K562 (cell line): ENCODE data around the gene TSHR. TPM values are rescaled to one million over a fixed set of nuclear protein-coding genes. Genes with fewer than 3 reads are reported as not detected.

Experiments used
- ATAC-seq: fragments of 200-7000 bp; cut with Tn5 transposase; 3 replicates; pipeline ENCODE4 v1.9.1; 2020; ENCODE audit warnings: moderate library complexity
- BruUV-seq: library from RNA; stranded (reverse); fragments of 400-500 nt; replicated peaks from 2 replicates; lab custom pipeline; 2021; lab: Mats Ljungman, UMichigan
- CTCF ChIA-PET: fragments of 300-600 bp; formaldehyde crosslinking; extraction: SDS; loops from one replicate; lab custom pipeline; 2021; ENCODE audit warnings: low intra/inter-chr PET ratio; lab: Yijun Ruan, JAX
- POLR2A ChIA-PET: fragments of 300-600, 350-650 bp; sonication (Branson Sonifier 250); formaldehyde crosslinking; extraction: SDS; loops from one replicate; lab custom pipeline; 2021; ENCODE audit warnings: antibody characterized with exemption, inconsistent platforms; lab: Yijun Ruan, JAX
- DNase-seq, 4 experiments: peaks; one replicate each; pipeline versions ENCODE4 v3.0.0 to v3.0.0-alpha.2; 2011 to 2018; ENCODE audit warnings: low spot score in 3 of 4, mixed read lengths in 3 of 4; ENCODE audit errors: extremely low read depth in 1 of 4
- FAIRE-seq: peaks from 2 replicates; lab custom pipeline; 2011; peaks lifted over from hg19 to GRCh38; lab: Jason Lieb, UNC
- H2AFZ ChIP-seq: 2 replicates; pipeline ENCODE4 v1.6.0; 2011; ENCODE audit warnings: low read depth, low read length, control low read depth, inconsistent platforms
- H3K27ac ChIP-seq: fragments of 200-600 bp; 3 replicates; pipeline ENCODE4 v1.8.0; 2011; ENCODE audit warnings: low read depth, mild to moderate bottlenecking, control low read depth, inconsistent platforms, low read length, moderate library complexity, mixed read lengths; ENCODE audit errors: extremely low read depth
- H3K27me3 ChIP-seq, 2 experiments: fragments of 300-600 bp in 1 of 2; 2 replicates in 1 of 2; 3 replicates in 1 of 2; pipeline versions ENCODE4 v1.6.0 to v1.8.0; 2011; ENCODE audit warnings: inconsistent platforms in 2 of 2, low read length in 2 of 2, mild to moderate bottlenecking in 1 of 2, mixed read lengths in 1 of 2, moderate library complexity in 1 of 2; ENCODE audit not compliant: control insufficient read depth in 2 of 2, insufficient read depth in 2 of 2
- H3K36me3 ChIP-seq: fragments of 300-600 bp; 3 replicates; pipeline ENCODE4 v1.8.0; 2011; ENCODE audit warnings: mild to moderate bottlenecking, low read length, inconsistent platforms; ENCODE audit not compliant: control insufficient read depth, insufficient read depth
- H3K4me1 ChIP-seq, 2 experiments: fragments of 200-600 bp in 1 of 2; replicated peaks in 1 of 2; 2 replicates in 1 of 2; 3 replicates in 1 of 2; pipeline versions ENCODE4 v1.5.1 to v1.8.0; 2011; ENCODE audit warnings: inconsistent platforms in 2 of 2, low read length in 2 of 2, mild to moderate bottlenecking in 1 of 2, mixed read lengths in 1 of 2, moderate library complexity in 1 of 2; ENCODE audit not compliant: control insufficient read depth in 2 of 2, insufficient read depth in 2 of 2
- H3K4me2 ChIP-seq: 2 replicates; pipeline ENCODE4 v1.6.1; 2011; ENCODE audit warnings: low read length, control low read depth, inconsistent platforms, mixed read lengths; ENCODE audit not compliant: insufficient read depth
- H3K4me3 ChIP-seq: fragments of 200-600 bp; sonication (generic), shearing (Covaris generic); 2 replicates; pipeline ENCODE4 v1.5.1; 2016; ENCODE audit warnings: control low read depth, inconsistent platforms
- H3K79me2 ChIP-seq: fragments of 200-600 bp; 3 replicates; pipeline ENCODE4 v1.8.0; 2011; ENCODE audit warnings: low read length, inconsistent platforms; ENCODE audit not compliant: control insufficient read depth, insufficient read depth
- H3K9ac ChIP-seq, 2 experiments: 2 replicates each; pipeline versions ENCODE4 v1.6.0 to v1.6.1; 2011; ENCODE audit warnings: low read depth in 2 of 2, low read length in 2 of 2, control low read depth in 1 of 2, inconsistent platforms in 1 of 2, mild to moderate bottlenecking in 1 of 2, mixed read lengths in 1 of 2; ENCODE audit not compliant: insufficient read depth in 1 of 2
- H3K9me1 ChIP-seq: one replicate; pipeline ENCODE4 v1.6.0; 2011; ENCODE audit warnings: inconsistent platforms, mild to moderate bottlenecking, low read length, moderate library complexity; ENCODE audit not compliant: control insufficient read depth, insufficient read depth
- H3K9me3 ChIP-seq: replicated peaks from 2 replicates; pipeline ENCODE4 v1.5.1; 2011; ENCODE audit warnings: low read depth, low read length, inconsistent platforms; ENCODE audit not compliant: control insufficient read depth, insufficient read depth
- H4K20me1 ChIP-seq: replicated peaks from 2 replicates; pipeline ENCODE4 v1.6.1; 2011; ENCODE audit warnings: low read length, inconsistent platforms, mixed read lengths; ENCODE audit not compliant: control insufficient read depth, insufficient read depth
- ESRRB ChIP-seq: fragments of 250-450 bp; sonication (Bioruptor Pico); IDR thresholded peaks from 2 replicates; pipeline ENCODE4 v1.5.0; 2020; ENCODE audit warnings: mild to moderate bottlenecking, moderate library complexity, borderline replicate concordance
- GABPA ChIP-seq: fragments of 200-800 bp; sonication (Bioruptor generic); conservative IDR thresholded peaks from 2 replicates; pipeline ENCODE4 v1.6.1; 2016; ENCODE audit warnings: low read depth, missing genetic modification characterization, missing compliant biosample characterization
- HNRNPL ChIP-seq: fragments of 200-400 bp; formaldehyde crosslinking; IDR thresholded peaks from 2 replicates; pipeline ENCODE4 v1.6.1; 2017; ENCODE audit warnings: low read depth, mild to moderate bottlenecking, low read length
- SLC30A9 ChIP-seq: fragments of 250-450 bp; sonication (Bioruptor Pico); IDR thresholded peaks from 2 replicates; pipeline ENCODE4 v1.8.0; 2022; ENCODE audit warnings: mild to moderate bottlenecking, moderate library complexity
- THAP7 ChIP-seq: fragments of 250-450 bp; sonication (Bioruptor Pico); IDR thresholded peaks from 2 replicates; pipeline ENCODE4 v1.5.0; 2021
- USF2 ChIP-seq: sonication (generic); formaldehyde crosslinking; IDR thresholded peaks from 2 replicates; pipeline ENCODE4 v1.5.0; 2020; ENCODE audit warnings: missing genetic modification reagents
- ZFP1 ChIP-seq: fragments of 450-650 bp; formaldehyde crosslinking; IDR thresholded peaks from 2 replicates; pipeline ENCODE4 v1.4.0; 2020; ENCODE audit warnings: mild to moderate bottlenecking, mixed read lengths
- ZNF197 ChIP-seq: fragments of 200-800 bp; sonication (Bioruptor generic); IDR thresholded peaks from 2 replicates; pipeline ENCODE4 v1.6.1; 2016; ENCODE audit warnings: low read depth, missing genetic modification characterization, missing compliant biosample characterization
- ZNF41 ChIP-seq: fragments of 250-450 bp; sonication (Bioruptor Pico); conservative IDR thresholded peaks from 2 replicates; pipeline ENCODE4 v1.4.0; 2020; ENCODE audit warnings: mild to moderate bottlenecking
- ZNF592 ChIP-seq: fragments of 450-650 bp; IDR thresholded peaks from 2 replicates; pipeline ENCODE4 v1.6.1; 2017; ENCODE audit warnings: antibody characterized with exemption, mild to moderate bottlenecking
- ZNF644 ChIP-seq: fragments of 200-800 bp; sonication (Bioruptor generic); IDR thresholded peaks from 2 replicates; pipeline ENCODE4 v1.6.1; 2016; ENCODE audit warnings: low read depth, missing genetic modification characterization, missing compliant biosample characterization
- WGBS: fragments of 100-300 bp; shearing (Covaris generic); methylation state at CpG from one replicate; pipeline ENCODE4 v1.1.6; 2016; ENCODE audit warnings: low coverage, mixed read lengths; ENCODE audit not compliant: insufficient coverage; ENCODE audit errors: missing lambda C conversion rate; 5-methylcytosine and 5-hydroxymethylcytosine counted together
- in situ Hi-C: fragments of 300-500 bp; cut with MboI; formaldehyde crosslinking; loops from 4 replicates; pipeline ENCODE4 v1.15.0; 2018; ENCODE audit warnings: inconsistent platforms, mixed read lengths
- intact Hi-C: fragments of 100-400 bp; cut with micrococcal nuclease; formaldehyde crosslinking; loops from 2 replicates; pipeline ENCODE4 v1.14.2; 2022
- polyA plus RNA-seq, 8 experiments: library from polyadenylated mRNA; depleted of rRNA in 4 of 8; stranded (reverse) in 5 of 8; unstranded in 3 of 8; fragments of >200 nt; fragmentation: Nextera tagmentation in 2 of 8; fragmentation: Illumina TruSeq in 1 of 8; extraction: Ambion mirVana in 2 of 8; extraction: Trizol in 1 of 8; gene quantifications; 2 replicates each; pipeline versions ENCODE4 v1.2.1 to v1.2.3, GENCODE V29; 2011 to 2014; ENCODE audit warnings: inconsistent platforms in 1 of 8, missing spikeins in 1 of 8
- total RNA-seq, 7 experiments: library from RNA; depleted of rRNA in 6 of 7; stranded (reverse); fragments of >200 nt in 6 of 7; fragmentation: Illumina TruSeq in 2 of 7; extraction: Trizol in 2 of 7; gene quantifications; 2 replicates each; pipeline versions ENCODE4 v1.2.1 to v1.2.3, GENCODE V29; 2011 to 2021; ENCODE audit warnings: low replicate concordance in 1 of 7

The TSHR gene
- total and polyA plus RNA-seq, 9 of the 15 experiments (the other 6 are each of a cell fraction or from before 2014, with no cell fraction given): 0.01 to 0.10 TPM; not detected in 7

- CTCF ChIA-PET: no interaction called here
- intact Hi-C loops: no loop called here
- WGBS: 100% methylated on average over 3 of the region's 3 CpGs
- Histone ChIP-seq H3K9me1 (no peaks in the 10 kb centered on the region), H4K20me1 (no peaks in the 10 kb centered on the region), H3K9ac (no peak overlapping the region), H3K4me1 (no peaks in the 10 kb centered on the region), H3K36me3 (peaks cover 82% of the 10 kb centered on the region), H3K79me2 (peaks cover 19% of the 10 kb centered on the region; the same call in 1 of the 3 replicates), H3K4me3 (no peak overlapping the region), H3K27ac (no peak overlapping the region), H3K4me2 (no peak overlapping the region)
- DNase-seq: no peak
- no peak for FAIRE-seq
- ATAC-seq: no peak
- BruUV-seq: no TSS peak
- TF ChIP-seq GABPA (tag): no peak
- no peak for TF ChIP-seq THAP7 (CRISPR knock-in tag)
- no peak for TF ChIP-seq HNRNPL
- no peak for TF ChIP-seq ZNF197 (CRISPR knock-in tag)
- no peak for TF ChIP-seq ESRRB (CRISPR knock-in tag)
- TF ChIP-seq ZNF592: no peak
- no peak for TF ChIP-seq ZNF644 (tag)
- TF ChIP-seq ZFP1 (CRISPR knock-in tag): no peak
- TF ChIP-seq USF2 (CRISPR knock-in tag): no peak
- no peak for TF ChIP-seq SLC30A9
- no peak for TF ChIP-seq ZNF41 (CRISPR knock-in tag)
- TF ChIP-seq, all 486 proteins: peak for 0
- Histone ChIP-seq H2AFZ (no peak overlapping the region), H3K9me3 (no peaks in the 10 kb centered on the region), H3K27me3 (no peaks in the 10 kb centered on the region)
- POLR2A ChIA-PET: no interaction called here
- in situ Hi-C loops: no loop called here
Measured at GRCh38 chr14:81193924-81194633, 238.7 kb downstream of the TSHR start.
